ENCODE measurements around the gene RAD9A. TPM values are rescaled to one million over a fixed set of nuclear protein-coding genes. Genes with fewer than 3 reads are reported as not detected.

The RAD9A gene
- total RNA-seq = 7.8 TPM

- Histone ChIP-seq H3K4me1 (ENCODE audit: insufficient read depth, low read length) (peaks cover 35% of the 10 kb centered on the region), H3K27me3 (ENCODE audit: insufficient read depth, low read length) (no peaks in the 10 kb centered on the region), H3K4me3 (ENCODE audit: low read length) (peak within 1 kb of the TSS; percentile 66), H3K9me3 (ENCODE audit: low read depth, low read length) (no peaks in the 10 kb centered on the region)
Measured at GRCh38 chr11:67391304-67392182, at the start of gene RAD9A. Gene RAD9A (plus strand): TSS chr11:67391986. CDS start chr11:67392045, 59 bp downstream.

- Histone ChIP-seq H3K27me3 (ENCODE audit: insufficient read depth, low read length) (no peaks in the 10 kb centered on the region), H3K4me3 (ENCODE audit: low read length) (no peak overlapping the region), H3K9me3 (ENCODE audit: low read depth, low read length) (no peaks in the 10 kb centered on the region), H3K4me1 (ENCODE audit: insufficient read depth, low read length) (peaks cover 30% of the 10 kb centered on the region)
Measured at GRCh38 chr11:67344264-67344663, 47.5 kb upstream of the RAD9A start.

- Histone ChIP-seq H3K9me3 (ENCODE audit: low read depth, low read length) (no peaks in the 10 kb centered on the region), H3K27me3 (ENCODE audit: insufficient read depth, low read length) (no peaks in the 10 kb centered on the region), H3K4me3 (ENCODE audit: low read length) (no peak overlapping the region), H3K4me1 (ENCODE audit: insufficient read depth, low read length) (peaks cover 38% of the 10 kb centered on the region)
Measured at GRCh38 chr11:67345247-67345919, 46.4 kb upstream of the RAD9A start.

GRCh38 chr11:67345920-67346819 is 45.6 kb upstream of the RAD9A start:
- no peaks in the 10 kb centered on the region for H3K9me3 ChIP-seq (ENCODE audit: low read depth, low read length)
- H3K4me1 ChIP-seq (ENCODE audit: insufficient read depth, low read length) = peaks cover 44% of the 10 kb centered on the region
- no peaks in the 10 kb centered on the region for H3K27me3 ChIP-seq (ENCODE audit: insufficient read depth, low read length)
- H3K4me3 ChIP-seq (ENCODE audit: low read length) = no peak overlapping the region

GRCh38 chr11:67347964-67348749 is 43.6 kb upstream of the RAD9A start:
- Histone ChIP-seq H3K4me1 (ENCODE audit: insufficient read depth, low read length) (peaks cover 63% of the 10 kb centered on the region), H3K9me3 (ENCODE audit: low read depth, low read length) (no peaks in the 10 kb centered on the region), H3K4me3 (ENCODE audit: low read length) (no peak overlapping the region), H3K27me3 (ENCODE audit: insufficient read depth, low read length) (no peaks in the 10 kb centered on the region)

- Histone ChIP-seq H3K9me3 (ENCODE audit: low read depth, low read length) (no peaks in the 10 kb centered on the region), H3K4me1 (ENCODE audit: insufficient read depth, low read length) (peaks cover 62% of the 10 kb centered on the region), H3K4me3 (ENCODE audit: low read length) (no peak overlapping the region), H3K27me3 (ENCODE audit: insufficient read depth, low read length) (no peaks in the 10 kb centered on the region)
Measured at GRCh38 chr11:67349036-67349435, 42.8 kb upstream of the RAD9A start.

GRCh38 chr11:67349457-67349856 is 42.3 kb upstream of the RAD9A start:
- Histone ChIP-seq H3K4me1 (ENCODE audit: insufficient read depth, low read length) (peaks cover 62% of the 10 kb centered on the region), H3K27me3 (ENCODE audit: insufficient read depth, low read length) (no peaks in the 10 kb centered on the region), H3K9me3 (ENCODE audit: low read depth, low read length) (no peaks in the 10 kb centered on the region), H3K4me3 (ENCODE audit: low read length) (no peak overlapping the region)

- Histone ChIP-seq H3K9me3 (ENCODE audit: low read depth, low read length) (no peaks in the 10 kb centered on the region), H3K4me1 (ENCODE audit: insufficient read depth, low read length) (peaks cover 62% of the 10 kb centered on the region), H3K27me3 (ENCODE audit: insufficient read depth, low read length) (no peaks in the 10 kb centered on the region), H3K4me3 (ENCODE audit: low read length) (no peak overlapping the region)
Measured at GRCh38 chr11:67349928-67350465, 41.8 kb upstream of the RAD9A start.

- Histone ChIP-seq H3K4me3 (ENCODE audit: low read length) (no peak overlapping the region), H3K9me3 (ENCODE audit: low read depth, low read length) (no peaks in the 10 kb centered on the region), H3K27me3 (ENCODE audit: insufficient read depth, low read length) (no peaks in the 10 kb centered on the region), H3K4me1 (ENCODE audit: insufficient read depth, low read length) (peaks cover 63% of the 10 kb centered on the region)
Measured at GRCh38 chr11:67351275-67352005, 40.3 kb upstream of the RAD9A start.

- Histone ChIP-seq H3K27me3 (ENCODE audit: insufficient read depth, low read length) (no peaks in the 10 kb centered on the region), H3K4me3 (ENCODE audit: low read length) (peak overlapping the region; percentile 71), H3K9me3 (ENCODE audit: low read depth, low read length) (no peaks in the 10 kb centered on the region), H3K4me1 (ENCODE audit: insufficient read depth, low read length) (peaks cover 74% of the 10 kb centered on the region)
Measured at GRCh38 chr11:67352546-67353316, 39.1 kb upstream of the RAD9A start.

GRCh38 chr11:67353317-67354074 is 38.3 kb upstream of the RAD9A start, which contains the start of gene POLD4:
Gene POLD4 (minus strand): TSS chr11:67353546. CDS start chr11:67353399, 147 bp downstream.
- Histone ChIP-seq H3K9me3 (ENCODE audit: low read depth, low read length) (no peaks in the 10 kb centered on the region), H3K4me1 (ENCODE audit: insufficient read depth, low read length) (peaks cover 82% of the 10 kb centered on the region), H3K4me3 (ENCODE audit: low read length) (peak within 1 kb of the TSS; percentile 71), H3K27me3 (ENCODE audit: insufficient read depth, low read length) (no peaks in the 10 kb centered on the region)
